NB4 (cell line): ENCODE data around the gene APP.

Experiments
- DNase-seq: peaks from one replicate; pipeline ENCODE4 v3.0.0; 2010; ENCODE audit warnings: low read depth
- H3K4me3 ChIP-seq: one replicate; pipeline ENCODE4 v1.5.1; 2011; ENCODE audit warnings: mild to moderate bottlenecking, low read depth, low read length, moderate library complexity
- MAX ChIP-seq: IDR thresholded peaks from 2 replicates; pipeline ENCODE4 v1.6.1; 2011; ENCODE audit warnings: low read depth, low read length
- MYC ChIP-seq: IDR thresholded peaks from 2 replicates; pipeline ENCODE4 v1.6.1; 2011; ENCODE audit warnings: low read depth, low read length
- POLR2A ChIP-seq: IDR thresholded peaks from 2 replicates; pipeline ENCODE4 v1.6.1; 2011; ENCODE audit warnings: mild to moderate bottlenecking; ENCODE audit not compliant: insufficient read length; ENCODE audit errors: extremely low read depth
- TF ChIP-seq, protein P1 (sequence below): IDR thresholded peaks from one replicate; pipeline ENCODE4 v1.5.1; 2012; ENCODE audit warnings: low read depth, low read length

Gene APP

GRCh38 chr21:26096494-26097371 is 73.8 kb downstream of the APP start:
- TF ChIP-seq POLR2A = no peak
- TF ChIP-seq, protein P1, sequence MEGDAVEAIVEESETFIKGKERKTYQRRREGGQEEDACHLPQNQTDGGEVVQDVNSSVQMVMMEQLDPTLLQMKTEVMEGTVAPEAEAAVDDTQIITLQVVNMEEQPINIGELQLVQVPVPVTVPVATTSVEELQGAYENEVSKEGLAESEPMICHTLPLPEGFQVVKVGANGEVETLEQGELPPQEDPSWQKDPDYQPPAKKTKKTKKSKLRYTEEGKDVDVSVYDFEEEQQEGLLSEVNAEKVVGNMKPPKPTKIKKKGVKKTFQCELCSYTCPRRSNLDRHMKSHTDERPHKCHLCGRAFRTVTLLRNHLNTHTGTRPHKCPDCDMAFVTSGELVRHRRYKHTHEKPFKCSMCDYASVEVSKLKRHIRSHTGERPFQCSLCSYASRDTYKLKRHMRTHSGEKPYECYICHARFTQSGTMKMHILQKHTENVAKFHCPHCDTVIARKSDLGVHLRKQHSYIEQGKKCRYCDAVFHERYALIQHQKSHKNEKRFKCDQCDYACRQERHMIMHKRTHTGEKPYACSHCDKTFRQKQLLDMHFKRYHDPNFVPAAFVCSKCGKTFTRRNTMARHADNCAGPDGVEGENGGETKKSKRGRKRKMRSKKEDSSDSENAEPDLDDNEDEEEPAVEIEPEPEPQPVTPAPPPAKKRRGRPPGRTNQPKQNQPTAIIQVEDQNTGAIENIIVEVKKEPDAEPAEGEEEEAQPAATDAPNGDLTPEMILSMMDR = no peak
- no peak for TF ChIP-seq MAX
- TF ChIP-seq MYC = no peak
- DNase-seq = no peak
- no peak overlapping the region for H3K4me3 ChIP-seq

- no peak for TF ChIP-seq MAX
- no peak for TF ChIP-seq POLR2A
- TF ChIP-seq, protein P1 = no peak
- TF ChIP-seq MYC = no peak
- no peak for DNase-seq
- no peak overlapping the region for H3K4me3 ChIP-seq
Measured at GRCh38 chr21:26095131-26095530, 75.4 kb downstream of the APP start.

- DNase-seq = no peak
- TF ChIP-seq POLR2A (no peak), MAX (no peak), MYC (no peak)
- TF ChIP-seq, protein P1 = no peak
- no peak overlapping the region for H3K4me3 ChIP-seq
Measured at GRCh38 chr21:26093122-26093521, 77.4 kb downstream of the APP start.

GRCh38 chr21:26091480-26092018 is 79.0 kb downstream of the APP start:
- DNase-seq = no peak
- TF ChIP-seq, protein P1 = no peak
- TF ChIP-seq MYC = no peak
- no peak for TF ChIP-seq MAX
- no peak for TF ChIP-seq POLR2A

DNA sequence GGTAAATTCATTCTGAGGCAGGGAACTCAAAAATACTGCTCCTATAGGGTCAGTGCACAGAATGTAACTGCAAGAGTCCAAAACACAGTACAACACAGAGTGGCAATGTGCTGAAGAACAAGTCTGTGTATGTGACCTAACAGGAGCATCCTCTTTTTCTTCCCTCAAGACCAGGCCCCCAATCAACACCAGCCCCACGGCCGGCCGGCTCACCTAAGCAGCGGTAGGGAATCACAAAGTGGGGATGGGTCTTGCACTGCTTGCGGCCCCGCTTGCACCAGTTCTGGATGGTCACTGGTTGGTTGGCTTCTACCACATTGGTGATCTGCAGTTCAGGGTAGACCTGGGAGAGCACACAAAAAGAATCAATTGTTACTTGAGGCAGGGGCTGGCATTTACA is 80.8 kb downstream of the APP start:
- H3K4me3 ChIP-seq = no peak overlapping the region
- no peak for DNase-seq
- TF ChIP-seq MAX (no peak), MYC (no peak), POLR2A (no peak)
- TF ChIP-seq, protein P1 = no peak

More at GRCh38 chr21:26091480-26092018, 79.0 kb downstream of the APP start:
- no peak overlapping the region for H3K4me3 ChIP-seq
